Ishikawa (cell line): ENCODE measurements around the gene CCDC180.

Source experiments
- CEBPB ChIP-seq: IDR thresholded peaks from 2 replicates; pipeline ENCODE4 v1.6.1; 2012
- CREB1 ChIP-seq: IDR thresholded peaks from 2 replicates; pipeline ENCODE4 v1.6.1; 2012; ENCODE audit warnings: low read depth
- EGR1 ChIP-seq: IDR thresholded peaks from 2 replicates; pipeline ENCODE4 v1.6.1; 2012
- EP300 ChIP-seq: IDR thresholded peaks from 2 replicates; pipeline ENCODE4 v1.6.1; 2012; ENCODE audit warnings: borderline replicate concordance
- FOXM1 ChIP-seq: IDR thresholded peaks from 2 replicates; pipeline ENCODE4 v1.6.1; 2012; ENCODE audit warnings: low read depth, borderline replicate concordance
- MAX ChIP-seq: IDR thresholded peaks from 2 replicates; pipeline ENCODE4 v1.6.1; 2012
- NFIC ChIP-seq: IDR thresholded peaks from 2 replicates; pipeline ENCODE4 v1.6.1; 2012
- RAD21 ChIP-seq: IDR thresholded peaks from 2 replicates; pipeline ENCODE4 v1.6.1; 2012; ENCODE audit warnings: low read depth
- REST ChIP-seq: IDR thresholded peaks from 2 replicates; pipeline ENCODE4 v1.6.1; 2012; ENCODE audit warnings: low read depth, mild to moderate bottlenecking
- TAF1 ChIP-seq: IDR thresholded peaks from 2 replicates; pipeline ENCODE4 v1.6.1; 2012; ENCODE audit warnings: low read depth, mild to moderate bottlenecking
- TCF12 ChIP-seq: IDR thresholded peaks from 2 replicates; pipeline ENCODE4 v1.6.1; 2012; ENCODE audit warnings: low read depth
- TEAD4 ChIP-seq: IDR thresholded peaks from 2 replicates; pipeline ENCODE4 v1.6.1; 2012
- USF1 ChIP-seq: IDR thresholded peaks from 2 replicates; pipeline ENCODE4 v1.6.1; 2012
- YY1 ChIP-seq: IDR thresholded peaks from 2 replicates; pipeline ENCODE4 v1.6.1; 2012; ENCODE audit warnings: low read depth
- ZBTB7A ChIP-seq: IDR thresholded peaks from 2 replicates; pipeline ENCODE4 v1.6.1; 2012; ENCODE audit warnings: low read depth

Gene CCDC180

GRCh38 chr9:97309260-97309659 is 1.8 kb downstream of the CCDC180 start:
- TF ChIP-seq RAD21 (no peak), TEAD4 (no peak), EGR1 (no peak), ZBTB7A (no peak), FOXM1 (no peak), CEBPB (no peak), TCF12 (no peak), TAF1 (no peak), EP300 (no peak), YY1 (no peak), CREB1 (no peak)

GRCh38 chr9:97310023-97310422 is 2.6 kb downstream of the CCDC180 start:
- TF ChIP-seq ZBTB7A (no peak), TEAD4 (no peak), TCF12 (no peak)

GRCh38 chr9:97310896-97311295 is 3.4 kb downstream of the CCDC180 start:
- TF ChIP-seq NFIC = no peak
- TF ChIP-seq USF1 = no peak
- no peak for TF ChIP-seq ZBTB7A
- TF ChIP-seq FOXM1 = no peak
- TF ChIP-seq RAD21 = no peak
- TF ChIP-seq CREB1 = no peak
- TF ChIP-seq EGR1 = no peak
- TF ChIP-seq YY1 = no peak
- no peak for TF ChIP-seq TEAD4
- no peak for TF ChIP-seq CEBPB
- no peak for TF ChIP-seq TAF1
- no peak for TF ChIP-seq EP300
- no peak for TF ChIP-seq MAX
- no peak for TF ChIP-seq TCF12
- no peak for TF ChIP-seq REST

GRCh38 chr9:97311798-97312500 is 4.5 kb downstream of the CCDC180 start:
- no peak for TF ChIP-seq REST
- TF ChIP-seq FOXM1 = no peak
- TF ChIP-seq RAD21 = no peak
- TF ChIP-seq ZBTB7A = no peak
- no peak for TF ChIP-seq USF1
- no peak for TF ChIP-seq TEAD4
- TF ChIP-seq EP300 = no peak
- no peak for TF ChIP-seq EGR1
- TF ChIP-seq TAF1 = no peak
- no peak for TF ChIP-seq NFIC
- TF ChIP-seq YY1 = no peak
- no peak for TF ChIP-seq TCF12
- TF ChIP-seq CEBPB = no peak
- no peak for TF ChIP-seq CREB1
- no peak for TF ChIP-seq MAX

- TF ChIP-seq TAF1 = no peak
- TF ChIP-seq TCF12 = no peak
- no peak for TF ChIP-seq CREB1
- TF ChIP-seq TEAD4 = no peak
- no peak for TF ChIP-seq CEBPB
- no peak for TF ChIP-seq EGR1
- TF ChIP-seq REST = no peak
Observed at GRCh38 chr9:97312556-97312955, 5.1 kb downstream of the CCDC180 start.
